GM12878 (cell line): ENCODE measurements around the gene GSK3A. TPM values are rescaled to one million over a fixed set of nuclear protein-coding genes. Genes with fewer than 3 reads are reported as not detected.

ENCODE experiments used
- ATAC-seq: fragments of 200-7000 bp; cut with Tn5 transposase; 3 replicates; pipeline ENCODE4 v1.9.1; 2020; ENCODE audit warnings: mild to moderate bottlenecking, moderate library complexity
- BruUV-seq: library from RNA; stranded (reverse); fragments of 400-500 nt; replicated peaks from 2 replicates; lab custom pipeline; 2021; lab: Mats Ljungman, UMichigan
- CTCF ChIA-PET: fragments of 300-600 bp; sonication (Branson Sonifier 250); formaldehyde crosslinking; extraction: SDS; loops from one replicate; lab custom pipeline; 2021; ENCODE audit warnings: inconsistent platforms; lab: Yijun Ruan, JAX
- POLR2A ChIA-PET: fragments of 350-600 bp; formaldehyde crosslinking; extraction: SDS; loops from one replicate; lab custom pipeline; 2021; ENCODE audit warnings: inconsistent platforms; lab: Charles Lee
- RAD21 ChIA-PET: fragments of 300-600 bp; sonication (Branson Sonifier 250); formaldehyde crosslinking; loops from one replicate; lab custom pipeline; 2023; ENCODE audit warnings: antibody characterized with exemption; ENCODE audit not compliant: unreplicated experiment; lab: Charles Lee
- SMC1A ChIA-PET: fragments of 300-600 bp; sonication (Branson Sonifier 250); formaldehyde crosslinking; loops from one replicate; lab custom pipeline; 2023; ENCODE audit not compliant: unreplicated experiment, uncharacterized antibody; lab: Charles Lee
- DNase-seq: peaks from one replicate; pipeline ENCODE4 v3.0.0-alpha.2; 2011; ENCODE audit warnings: low read depth, low spot score
- FAIRE-seq: peaks from 3 replicates; lab custom pipeline; 2011; peaks lifted over from hg19 to GRCh38; lab: Jason Lieb, UNC
- H2AFZ ChIP-seq: 2 replicates; pipeline ENCODE4 v1.6.0; 2011; ENCODE audit warnings: low read depth, low read length, control low read depth; ENCODE audit not compliant: control insufficient read depth
- H3K27ac ChIP-seq: 2 replicates; pipeline ENCODE4 v1.5.1; 2011; ENCODE audit warnings: control low read depth; ENCODE audit not compliant: control insufficient read depth, insufficient read depth
- H3K27me3 ChIP-seq, 2 experiments: replicated peaks in 1 of 2; 2 replicates each; pipeline versions ENCODE4 v1.6.0 to v1.6.1; 2011; ENCODE audit warnings: low read length in 1 of 2; ENCODE audit not compliant: control insufficient read depth in 2 of 2, insufficient read depth in 2 of 2
- H3K36me3 ChIP-seq, 2 experiments: 2 replicates each; pipeline ENCODE4 v1.5.1; 2011; ENCODE audit warnings: low read length in 1 of 2; ENCODE audit not compliant: control insufficient read depth in 2 of 2, insufficient read depth in 2 of 2
- H3K4me1 ChIP-seq: 2 replicates; pipeline ENCODE4 v1.6.1; 2011; ENCODE audit warnings: mild to moderate bottlenecking, low read length, moderate library complexity, mixed read lengths; ENCODE audit not compliant: control insufficient read depth, insufficient read depth
- H3K4me2 ChIP-seq: 2 replicates; pipeline ENCODE4 v1.6.0; 2011; ENCODE audit warnings: control low read depth; ENCODE audit not compliant: control insufficient read depth, insufficient read depth
- H3K4me3 ChIP-seq: fragments of 200-600 bp; sonication (generic); 2 replicates; pipeline ENCODE4 v1.5.1; 2016
- H3K79me2 ChIP-seq: 2 replicates; pipeline ENCODE4 v1.6.0; 2011; ENCODE audit warnings: low read length; ENCODE audit not compliant: control insufficient read depth, insufficient read depth
- H3K9ac ChIP-seq: 2 replicates; pipeline ENCODE4 v1.8.0; 2011; ENCODE audit warnings: low read length, control low read depth, mixed read lengths; ENCODE audit not compliant: control insufficient read depth, insufficient read depth
- H3K9me3 ChIP-seq: replicated peaks from 3 replicates; pipeline ENCODE4 v1.5.1; 2011; ENCODE audit warnings: mild to moderate bottlenecking, low read length; ENCODE audit not compliant: control insufficient read depth, insufficient read depth
- H4K20me1 ChIP-seq: 2 replicates; pipeline ENCODE4 v1.6.0; 2011; ENCODE audit not compliant: control insufficient read depth, insufficient read depth
- BACH1 ChIP-seq: fragments of 450-650 bp; IDR thresholded peaks from 2 replicates; pipeline ENCODE4 v1.6.1; 2017; ENCODE audit warnings: mild to moderate bottlenecking, borderline replicate concordance
- CBX3 ChIP-seq: fragments of 200-600 bp; sonication (generic); IDR thresholded peaks from 2 replicates; pipeline ENCODE4 v1.6.1; 2016; ENCODE audit warnings: low read depth, borderline replicate concordance
- CTCF ChIP-seq, 3 experiments: IDR thresholded peaks in 2 of 3; conservative IDR thresholded peaks in 1 of 3; 2 replicates each; pipeline ENCODE4 v1.5.1; 2011; ENCODE audit warnings: low read depth in 3 of 3, low read length in 3 of 3, mild to moderate bottlenecking in 3 of 3, control low read depth in 2 of 3, moderate library complexity in 2 of 3, inconsistent platforms in 1 of 3, mixed read lengths in 1 of 3; ENCODE audit not compliant: control insufficient read depth in 2 of 3, insufficient read depth in 1 of 3; ENCODE audit errors: extremely low read depth in 1 of 3
- EED ChIP-seq: sonication (generic); IDR thresholded peaks from 2 replicates; pipeline ENCODE4 v1.6.1; 2016; ENCODE audit warnings: antibody characterized with exemption, low read depth
- HDGF ChIP-seq: fragments of 450-650 bp; IDR thresholded peaks from 2 replicates; pipeline ENCODE4 v1.6.1; 2016; ENCODE audit warnings: antibody characterized with exemption
- HSF1 ChIP-seq: fragments of 150-350 bp; IDR thresholded peaks from 2 replicates; pipeline ENCODE4 v1.6.1; 2014; ENCODE audit warnings: mild to moderate bottlenecking, low read depth, low read length
- IKZF1 ChIP-seq: fragments of 450-650 bp; conservative IDR thresholded peaks from 2 replicates; pipeline ENCODE4 v1.6.1; 2017; ENCODE audit warnings: antibody characterized with exemption, mild to moderate bottlenecking
- MTA2 ChIP-seq: fragments of 450-650 bp; IDR thresholded peaks from 2 replicates; pipeline ENCODE4 v1.6.1; 2016; ENCODE audit warnings: low read depth, mild to moderate bottlenecking, moderate library complexity
- PAX5 ChIP-seq: IDR thresholded peaks from 2 replicates; pipeline ENCODE4 v1.6.1; 2011; ENCODE audit warnings: low read depth, low read length, borderline replicate concordance
- PAX8 ChIP-seq: fragments of 450-650 bp; IDR thresholded peaks from 2 replicates; pipeline ENCODE4 v1.6.1; 2017; ENCODE audit warnings: mild to moderate bottlenecking, moderate library complexity
- POLR2AphosphoS5 ChIP-seq: IDR thresholded peaks from 2 replicates; pipeline ENCODE4 v1.6.1; 2011; ENCODE audit warnings: mild to moderate bottlenecking, low read length, inconsistent platforms
- POU2F2 ChIP-seq: IDR thresholded peaks from 3 replicates; pipeline ENCODE4 v1.6.1; 2011; ENCODE audit warnings: low read depth, mild to moderate bottlenecking, low read length, borderline replicate concordance
- RAD21 ChIP-seq: IDR thresholded peaks from 2 replicates; pipeline ENCODE4 v1.6.1; 2011; ENCODE audit warnings: mild to moderate bottlenecking, low read depth, low read length, moderate library complexity; ENCODE audit not compliant: insufficient read depth
- SMC3 ChIP-seq: IDR thresholded peaks from 2 replicates; pipeline ENCODE4 v1.6.1; 2011; ENCODE audit warnings: low read length, improper control_type of control experiment, borderline replicate concordance
- TCF12 ChIP-seq: IDR thresholded peaks from 2 replicates; pipeline ENCODE4 v1.6.1; 2011; ENCODE audit warnings: low read depth, mild to moderate bottlenecking, low read length
- YY1 ChIP-seq: IDR thresholded peaks from 2 replicates; pipeline ENCODE4 v1.6.1; 2011; ENCODE audit warnings: low read depth, mild to moderate bottlenecking, low read length
- ZNF384 ChIP-seq: IDR thresholded peaks from 2 replicates; pipeline ENCODE4 v1.6.1; 2012; ENCODE audit warnings: low read depth, mild to moderate bottlenecking, low read length, improper control_type of control experiment, borderline replicate concordance
- whole genome bisulfite sequencing: methylation state at CpG from one replicate; pipeline ENCODE4 v1.1.6; 2016; ENCODE audit warnings: low lambda C conversion rate; ENCODE audit not compliant: insufficient replicate concordance, insufficient coverage; ENCODE audit errors: missing lambda C conversion rate; 5-methylcytosine and 5-hydroxymethylcytosine counted together
- in situ Hi-C: fragments of 300-500 bp; cut with MboI; formaldehyde crosslinking; loops from 9 replicates; pipeline ENCODE4 v1.14.3; 2018; ENCODE audit warnings: mixed read lengths
- intact Hi-C: fragments of 100-400 bp; cut with micrococcal nuclease; formaldehyde crosslinking; loops from one replicate; pipeline ENCODE4 v1.14.2; 2022; ENCODE audit not compliant: unreplicated experiment
- polyA plus RNA-seq, 11 experiments: library from polyadenylated mRNA; depleted of rRNA in 4 of 11; unstranded in 6 of 11; stranded (reverse) in 5 of 11; fragments of >200 nt; fragmentation: Nextera tagmentation in 4 of 11; fragmentation: Illumina TruSeq in 1 of 11; extraction: Ambion mirVana in 4 of 11; extraction: Trizol in 1 of 11; gene quantifications; 1 replicate in 1 of 11; 2 replicates in 10 of 11; pipeline versions ENCODE4 v1.2.1 to v1.2.3, GENCODE V29; 2011 to 2016; ENCODE audit warnings: inconsistent platforms in 2 of 11, missing spikeins in 2 of 11, low read depth in 1 of 11
- total RNA-seq, 4 experiments: library from RNA; depleted of rRNA in 3 of 4; stranded (reverse); fragments of >200 nt in 3 of 4; fragmentation: Illumina TruSeq in 1 of 4; extraction: Trizol in 1 of 4; gene quantifications; 2 replicates each; pipeline versions ENCODE4 v1.2.1 to v1.2.3, GENCODE V29; 2013 to 2021
- TF ChIP-seq, protein P1 (sequence below): IDR thresholded peaks from 2 replicates; pipeline ENCODE4 v1.6.1; 2012; ENCODE audit warnings: low read depth, low read length, improper control_type of control experiment

The GSK3A gene
- total and polyA plus RNA-seq, 10 of the 15 experiments (the other 5 are each of a cell fraction or from before 2014, with no cell fraction given): 1.00 to 47.9 (median 15.2) TPM

DNA sequence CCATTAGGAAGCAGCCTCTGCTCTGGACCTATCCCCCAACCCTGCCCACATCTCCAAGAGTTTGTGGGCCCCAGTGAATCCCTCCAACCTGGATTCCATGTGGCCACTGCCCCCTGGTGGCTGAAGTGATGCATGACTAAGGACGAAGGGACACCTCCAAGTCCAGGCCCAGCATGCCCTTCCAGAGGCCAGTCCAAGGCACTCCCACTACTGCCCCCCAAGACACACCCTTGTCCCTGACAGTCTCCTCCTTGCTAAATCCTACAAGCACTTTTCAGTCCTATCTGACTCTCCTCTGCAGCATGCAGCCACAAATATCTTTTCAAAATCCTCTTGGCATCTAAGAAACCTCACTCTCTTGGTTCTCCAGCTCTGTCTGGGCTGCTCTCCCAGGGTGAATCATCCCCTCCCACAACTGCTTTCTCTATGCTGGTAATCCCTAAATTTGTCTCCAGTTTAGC, 58.0 kb downstream of the GSK3A start:
- RAD21 ChIA-PET: interaction anchor here (1.0 to 2.7 kb wide), 5 partner anchors 45 to 76 kb away, joined by 3 to 14 read pairs (median 6); partner anchors contain the start of gene POU2F2
- peak; percentile 81 for FAIRE-seq

More for the DNA sequence above, 58.0 kb downstream of the GSK3A start:
- no peaks in the 10 kb centered on the region for H3K9me3 ChIP-seq
- H4K20me1 ChIP-seq: no peaks in the 10 kb centered on the region
- in situ Hi-C loops (no loop called here), intact Hi-C loops (loop anchor here (1.0 kb wide), 2 partner anchors 51 to 76 kb away; no protein-coding TSS in a partner anchor)
- no peak overlapping the region for H2AFZ ChIP-seq
- DNase-seq (no peak), ATAC-seq (peak; percentile 97)
- H3K36me3 ChIP-seq: no peaks in the 10 kb centered on the region
- no peaks in the 10 kb centered on the region for H3K79me2 ChIP-seq
- BruUV-seq: no TSS peak
- no peaks in the 10 kb centered on the region; a peak in 1 of 4 replicates for H3K27me3 ChIP-seq
- peaks cover 11% of the 10 kb centered on the region for H3K4me1 ChIP-seq
- ChIA-PET SMC1A (interaction anchor here (0.8 to 6.1 kb wide), 10 partner anchors 18 to 154 kb away, joined by 3 to 52 read pairs (median 4); partner anchors contain the start of gene POU2F2), CTCF (interaction anchor here (0.6 to 7.4 kb wide), 22 partner anchors 9 to 1352 kb away, joined by 3 to 71 read pairs (median 4); partner anchors contain the start of genes GSK3A and POU2F2)
- WGBS: 0% methylated on average over 1 of the region's 1 CpG
- H3K9ac ChIP-seq: no peak overlapping the region
- no peak overlapping the region for H3K4me2 ChIP-seq
- no peak overlapping the region for H3K27ac ChIP-seq
- H3K4me3 ChIP-seq: no peak overlapping the region
- no peak for TF ChIP-seq TCF12
- TF ChIP-seq YY1: peak; percentile 66
- TF ChIP-seq CBX3: no peak
- TF ChIP-seq BACH1: no peak
- peak; percentile 47; the same call in 1 of the 2 replicates for TF ChIP-seq IKZF1
- peak; percentile 88 for TF ChIP-seq PAX5
- no peak for TF ChIP-seq POLR2AphosphoS5
- peak; percentile 88 for TF ChIP-seq RAD21
- TF ChIP-seq, protein P1, sequence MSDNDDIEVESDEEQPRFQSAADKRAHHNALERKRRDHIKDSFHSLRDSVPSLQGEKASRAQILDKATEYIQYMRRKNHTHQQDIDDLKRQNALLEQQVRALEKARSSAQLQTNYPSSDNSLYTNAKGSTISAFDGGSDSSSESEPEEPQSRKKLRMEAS: no peak
- TF ChIP-seq EED: peak; percentile 11; the same call in 1 of the 2 replicates
- TF ChIP-seq HSF1: no peak
- TF ChIP-seq POU2F2: peak; percentile 52; the same call in 1 of the 3 replicates
- TF ChIP-seq PAX8: no peak
- no peak for TF ChIP-seq MTA2
- TF ChIP-seq SMC3: peak; percentile 93
- 0 out of 2 replicates have a peak, but pooled peaks have one; percentile 24 for TF ChIP-seq HDGF
- no peak for TF ChIP-seq ZNF384
- peak; percentile 83 to 93 (median 86) for TF ChIP-seq CTCF (IDR thresholded peaks at IDR 0.05 in 2 of 3, conservative IDR thresholded peaks at IDR 0.05 in 1 of 3; ENCODE audit: control insufficient read depth in 2 of 3, extremely low read depth in 1 of 3, insufficient read depth in 1 of 3, low read depth in 3 of 3, low read length in 3 of 3)
- TF ChIP-seq, all 136 proteins: peak for 9
- POLR2A ChIA-PET: interaction anchor here (0.9 kb wide), 1 partner anchor 52 kb away, joined by 4 read pairs; the partner anchor contains the start of gene POU2F2
